Spinal cord (tissue), 10 donors: ENCODE data around the gene SSTR4. TPM values are rescaled to one million over a fixed set of nuclear protein-coding genes. Genes with fewer than 3 reads are reported as not detected.
A peak's percentile ranks its signal among the peaks of the same experiment; 100 is the strongest.

Experiments
- DNase-seq, 6 donors: peaks; one replicate each; pipeline versions ENCODE4 v3.0.0 to v3.0.0-alpha.2; 2013 to 2015; ENCODE audit warnings: low spot score in 6 of 6, low read depth in 4 of 6
- H3K27ac ChIP-seq: one replicate; pipeline ENCODE4 v1.5.1; 2013; ENCODE audit warnings: low read depth, low read length, control low read depth
- H3K27me3 ChIP-seq: one replicate; pipeline ENCODE4 v1.6.1; 2013; ENCODE audit warnings: low read length; ENCODE audit not compliant: control insufficient read depth, insufficient read depth
- H3K36me3 ChIP-seq: one replicate; pipeline ENCODE4 v1.6.1; 2013; ENCODE audit warnings: low read length; ENCODE audit not compliant: control insufficient read depth, insufficient read depth
- H3K4me1 ChIP-seq: one replicate; pipeline ENCODE4 v1.6.1; 2013; ENCODE audit warnings: low read length; ENCODE audit not compliant: control insufficient read depth, insufficient read depth
- H3K4me3 ChIP-seq: one replicate; pipeline ENCODE4 v1.5.1; 2013; ENCODE audit warnings: low read depth, low read length, control low read depth
- H3K9me3 ChIP-seq: one replicate; pipeline ENCODE4 v1.6.1; 2013; ENCODE audit warnings: low read length; ENCODE audit not compliant: control insufficient read depth, insufficient read depth
- WGBS: methylation state at CpG from one replicate; pipeline ENCODE4 v1.1.5; 2013; ENCODE audit warnings: missing lambda C conversion rate; ENCODE audit not compliant: insufficient coverage; 5-methylcytosine and 5-hydroxymethylcytosine counted together
- polyA plus RNA-seq, 2 donors: library from polyadenylated mRNA; unstranded; fragments of 120-200 nt; gene quantifications; one replicate each; pipeline ENCODE4 v1.2.1, GENCODE V29; 2013; ENCODE audit not compliant: insufficient read length in 2 of 2
- total RNA-seq, 2 donors: library from RNA; depleted of rRNA in 1 of 2; stranded (reverse); fragments of 120-200 nt in 1 of 2; fragments of >200 nt in 1 of 2; gene quantifications; one replicate each; pipeline versions ENCODE4 v1.2.3 to v1.2.4, GENCODE V29; 2013 to 2014
- donor health status: healthy.

SSTR4 gene
- total and polyA plus RNA-seq, 4 donors: 0.33 to 0.89 (median 0.74) TPM

GRCh38 chr20:23036371-23036770 lies 1.3 kb downstream of the SSTR4 start:
- Histone ChIP-seq H3K27ac (no peak overlapping the region), H3K4me3 (no peak overlapping the region), H3K4me1 (peaks cover 3% of the 10 kb centered on the region), H3K27me3 (peaks cover 9% of the 10 kb centered on the region), H3K9me3 (no peaks in the 10 kb centered on the region), H3K36me3 (no peaks in the 10 kb centered on the region)
- 86% methylated on average over 5 of the region's 11 CpGs for WGBS
- DNase-seq: no peak

GRCh38 chr20:23037017-23037481 lies 1.9 kb downstream of the SSTR4 start:
- peaks cover 9% of the 10 kb centered on the region for H3K27me3 ChIP-seq
- H3K36me3 ChIP-seq: no peaks in the 10 kb centered on the region
- no peak overlapping the region for H3K27ac ChIP-seq
- no peaks in the 10 kb centered on the region for H3K9me3 ChIP-seq
- WGBS: no CpG with 5 or more reads among the region's 3 CpGs
- no peak overlapping the region for H3K4me3 ChIP-seq
- no peak for DNase-seq
- H3K4me1 ChIP-seq: peaks cover 3% of the 10 kb centered on the region

- Histone ChIP-seq H3K27ac (no peak overlapping the region), H3K27me3 (peaks cover 11% of the 10 kb centered on the region), H3K36me3 (no peaks in the 10 kb centered on the region), H3K9me3 (no peaks in the 10 kb centered on the region), H3K4me1 (peaks cover 3% of the 10 kb centered on the region), H3K4me3 (no peak overlapping the region)
- 89% methylated on average over 3 of the region's 5 CpGs for WGBS
- no peak for DNase-seq
Measured at GRCh38 chr20:23039136-23039875, 4.2 kb downstream of the SSTR4 start.

GRCh38 chr20:23039885-23040508 lies 4.9 kb downstream of the SSTR4 start:
- no peak for DNase-seq
- no peak overlapping the region for H3K27ac ChIP-seq
- no peaks in the 10 kb centered on the region for H3K9me3 ChIP-seq
- H3K4me3 ChIP-seq: no peak overlapping the region
- no peaks in the 10 kb centered on the region for H3K36me3 ChIP-seq
- H3K4me1 ChIP-seq: peaks cover under 1% of the 10 kb centered on the region
- peaks cover 11% of the 10 kb centered on the region for H3K27me3 ChIP-seq
- 53% methylated on average over 3 of the region's 3 CpGs for WGBS

- H3K4me1 ChIP-seq: peaks cover under 1% of the 10 kb centered on the region
- DNase-seq: no peak
- no CpG with 5 or more reads among the region's 3 CpGs for WGBS
Measured at GRCh38 chr20:23042270-23042669, 7.2 kb downstream of the SSTR4 start.

GRCh38 chr20:23043376-23043775 lies 8.3 kb downstream of the SSTR4 start:
- WGBS: 96% methylated on average over 6 of the region's 6 CpGs
- H3K27me3 ChIP-seq: peaks cover 27% of the 10 kb centered on the region
- H3K36me3 ChIP-seq: no peaks in the 10 kb centered on the region
- no peak overlapping the region for H3K27ac ChIP-seq
- no peak overlapping the region for H3K4me3 ChIP-seq
- H3K9me3 ChIP-seq: no peaks in the 10 kb centered on the region
- DNase-seq: no peak
- peaks cover 12% of the 10 kb centered on the region for H3K4me1 ChIP-seq

More at GRCh38 chr20:23042270-23042669, 7.2 kb downstream of the SSTR4 start:
- Histone ChIP-seq H3K9me3 (no peaks in the 10 kb centered on the region), H3K4me3 (no peak overlapping the region), H3K36me3 (no peaks in the 10 kb centered on the region), H3K27ac (no peak overlapping the region), H3K27me3 (peaks cover 17% of the 10 kb centered on the region)

- no peak overlapping the region for H3K4me3 ChIP-seq
- no peaks in the 10 kb centered on the region for H3K36me3 ChIP-seq
- no peaks in the 10 kb centered on the region for H3K9me3 ChIP-seq
- no peak for DNase-seq
- H3K27ac ChIP-seq: no peak overlapping the region
- H3K4me1 ChIP-seq: peaks cover 39% of the 10 kb centered on the region
- peaks cover 53% of the 10 kb centered on the region for H3K27me3 ChIP-seq
Measured at GRCh38 chr20:23046431-23046830, 11.3 kb downstream of the SSTR4 start.

- Histone ChIP-seq H3K27ac (no peak overlapping the region), H3K27me3 (peaks cover 55% of the 10 kb centered on the region), H3K36me3 (no peaks in the 10 kb centered on the region), H3K9me3 (no peaks in the 10 kb centered on the region), H3K4me1 (peaks cover 40% of the 10 kb centered on the region), H3K4me3 (peak overlapping the region; percentile 39)
- DNase-seq: no peak
- 74% methylated on average over 8 of the region's 13 CpGs for WGBS
Measured at GRCh38 chr20:23047001-23047737, 12.1 kb downstream of the SSTR4 start.

GRCh38 chr20:23047738-23048214 lies 12.7 kb downstream of the SSTR4 start:
- no peak overlapping the region for H3K27ac ChIP-seq
- DNase-seq: peak in 2 of 6 donors; percentile 15 to 35
- WGBS: 17% methylated on average over 47 of the region's 47 CpGs
- H3K27me3 ChIP-seq: peaks cover 53% of the 10 kb centered on the region
- H3K4me3 ChIP-seq: peak overlapping the region; percentile 39
- H3K36me3 ChIP-seq: no peaks in the 10 kb centered on the region
- no peaks in the 10 kb centered on the region for H3K9me3 ChIP-seq
- peaks cover 40% of the 10 kb centered on the region for H3K4me1 ChIP-seq
